Cardiac fibroblast (primary cell): ENCODE results near the gene TEX54.
"Not testable (repeated sequence)": the region's sequence is repeated elsewhere in the genome, so short reads cannot be mapped to it uniquely, and the experiment has no call there.

Experiments
- DNase-seq, 2 donors: peaks; one replicate each; pipeline versions ENCODE4 v3.0.0 to v3.0.0-alpha.2; 2010; ENCODE audit warnings: low read depth in 2 of 2
- H3K4me3 ChIP-seq, 2 donors: replicated peaks in 1 of 2; 1 replicate in 1 of 2; 2 replicates in 1 of 2; pipeline ENCODE4 v1.5.1; 2011; ENCODE audit warnings: low read depth in 2 of 2, low read length in 2 of 2, mild to moderate bottlenecking in 2 of 2, moderate library complexity in 1 of 2
- CTCF ChIP-seq: IDR thresholded peaks from one replicate; pipeline ENCODE4 v1.5.1; 2011; ENCODE audit warnings: low read depth, mild to moderate bottlenecking, low read length, inconsistent platforms

The TEX54 gene

DNA sequence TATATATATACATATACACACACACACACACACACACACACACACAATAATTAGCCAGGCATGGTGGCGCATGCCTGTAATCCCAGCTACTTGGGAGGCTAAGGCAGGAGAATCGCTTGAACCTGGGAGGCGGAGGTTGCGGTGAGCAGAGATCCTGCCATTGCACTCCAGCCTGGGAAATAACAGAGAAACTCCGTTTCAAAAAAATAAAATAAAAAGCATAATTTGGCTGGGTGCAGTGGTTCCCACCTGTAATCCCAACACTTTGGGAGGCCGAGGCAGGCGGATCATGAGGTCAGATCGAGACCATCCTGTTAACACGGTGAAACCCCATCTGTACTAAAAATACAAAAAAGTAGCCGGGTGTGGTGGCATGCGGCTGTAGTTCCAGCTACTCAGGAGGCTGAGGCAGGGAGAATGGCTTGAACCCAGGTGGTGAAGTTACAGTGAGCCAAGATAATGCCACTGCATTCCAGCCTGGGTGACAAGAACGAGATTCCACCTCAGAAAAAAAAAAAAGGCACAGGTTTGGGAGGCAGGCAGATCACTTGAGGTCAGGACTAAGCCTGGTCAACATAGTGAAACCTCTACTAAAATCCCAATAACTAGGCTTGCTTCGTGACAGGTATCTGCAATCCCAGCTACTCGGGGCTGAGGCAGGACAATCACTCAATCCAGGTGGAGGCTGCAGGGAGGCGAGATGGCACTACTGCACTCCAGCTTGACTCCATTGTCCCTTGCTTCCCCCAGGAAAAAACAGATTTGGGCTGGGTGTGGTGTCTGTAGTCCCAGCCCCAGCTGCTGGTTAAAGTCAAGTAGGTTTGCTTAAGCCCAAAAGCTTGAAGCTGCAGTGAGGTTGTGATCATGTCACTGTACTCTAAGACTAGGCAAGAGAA lies 18.5 kb upstream of the TEX54 start:
- no peak for TF ChIP-seq CTCF
- no peak for DNase-seq
- H3K4me3 ChIP-seq: no peak overlapping the region

DNA sequence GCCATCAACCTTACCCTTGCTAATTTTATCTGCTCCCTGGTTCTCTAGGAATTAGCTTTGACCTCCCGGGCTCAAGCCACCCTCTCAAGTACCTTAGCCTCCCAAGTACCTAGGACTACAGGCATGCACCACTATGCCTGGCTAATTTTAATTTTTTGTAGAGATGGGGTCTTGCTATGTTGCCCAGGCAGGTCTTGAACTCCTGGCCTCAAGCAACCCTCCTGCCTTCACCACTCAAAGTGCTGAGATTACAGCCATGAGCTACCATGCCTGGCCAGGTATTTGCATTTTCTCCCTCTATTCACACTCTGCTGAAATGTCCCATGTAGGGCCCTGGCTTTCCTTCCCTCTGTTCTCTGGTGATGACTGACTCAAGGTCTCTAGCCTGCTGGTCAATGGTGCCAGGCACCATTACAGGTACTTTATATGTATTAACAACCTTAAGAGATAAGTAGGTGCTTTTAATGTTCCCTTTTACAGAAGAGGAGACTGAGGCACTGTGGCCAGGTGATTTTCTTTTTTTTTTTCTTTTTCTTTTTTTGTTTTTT lies 15.2 kb upstream of the TEX54 start:
- no peak overlapping the region for H3K4me3 ChIP-seq
- TF ChIP-seq CTCF: no peak
- DNase-seq: no peak

GRCh38 chr11:62846177-62846576 lies 13.5 kb upstream of the TEX54 start:
- no peak for DNase-seq
- H3K4me3 ChIP-seq: no peak overlapping the region
- TF ChIP-seq CTCF: no peak

DNA sequence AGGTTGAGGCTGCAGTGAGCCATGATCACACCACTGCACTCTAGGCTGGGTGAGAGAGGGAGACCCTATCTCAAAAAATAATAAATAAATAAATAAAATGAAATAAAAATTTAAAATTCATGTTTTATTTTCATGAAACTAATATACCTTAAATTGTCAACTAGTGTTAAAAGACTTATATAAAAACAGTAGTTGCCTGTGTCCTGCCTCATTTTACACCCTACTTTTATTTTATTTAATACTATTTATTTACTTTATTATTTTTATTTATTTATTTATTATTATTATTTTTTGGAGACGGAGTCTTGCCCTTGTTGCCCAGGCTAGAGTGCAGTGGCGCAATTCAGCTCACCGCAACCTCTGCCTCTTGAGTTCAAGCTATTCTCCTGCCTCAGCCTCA lies 11.5 kb upstream of the TEX54 start:
- no peak overlapping the region for H3K4me3 ChIP-seq
- no peak for DNase-seq
- TF ChIP-seq CTCF: no peak

- no peak overlapping the region for H3K4me3 ChIP-seq
- DNase-seq: no peak
- no peak for TF ChIP-seq CTCF
These were observed 10.8 kb upstream of the TEX54 start for GRCh38 chr11:62843466-62843865.

DNA sequence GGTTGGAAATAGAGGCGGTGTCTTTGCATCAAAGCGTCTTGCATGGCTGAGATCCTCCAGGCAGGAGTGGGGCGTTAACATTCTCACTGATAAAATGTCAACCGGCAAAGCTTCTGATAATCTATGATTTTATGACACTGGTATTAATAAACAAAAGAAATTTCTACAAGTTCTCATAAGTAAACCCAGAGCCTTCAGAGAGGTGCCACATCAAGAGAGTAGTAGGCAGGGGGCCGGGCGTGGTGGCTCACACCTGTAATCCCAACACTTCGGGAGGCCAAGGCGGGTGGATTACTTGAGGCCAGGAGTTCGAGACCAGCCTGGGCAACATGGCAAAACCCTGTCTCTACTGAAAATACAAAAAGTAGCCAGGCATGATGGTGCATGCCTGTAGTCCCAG lies 10.2 kb upstream of the TEX54 start:
- not testable (repeated sequence) for H3K4me3 ChIP-seq, DNase-seq

DNA sequence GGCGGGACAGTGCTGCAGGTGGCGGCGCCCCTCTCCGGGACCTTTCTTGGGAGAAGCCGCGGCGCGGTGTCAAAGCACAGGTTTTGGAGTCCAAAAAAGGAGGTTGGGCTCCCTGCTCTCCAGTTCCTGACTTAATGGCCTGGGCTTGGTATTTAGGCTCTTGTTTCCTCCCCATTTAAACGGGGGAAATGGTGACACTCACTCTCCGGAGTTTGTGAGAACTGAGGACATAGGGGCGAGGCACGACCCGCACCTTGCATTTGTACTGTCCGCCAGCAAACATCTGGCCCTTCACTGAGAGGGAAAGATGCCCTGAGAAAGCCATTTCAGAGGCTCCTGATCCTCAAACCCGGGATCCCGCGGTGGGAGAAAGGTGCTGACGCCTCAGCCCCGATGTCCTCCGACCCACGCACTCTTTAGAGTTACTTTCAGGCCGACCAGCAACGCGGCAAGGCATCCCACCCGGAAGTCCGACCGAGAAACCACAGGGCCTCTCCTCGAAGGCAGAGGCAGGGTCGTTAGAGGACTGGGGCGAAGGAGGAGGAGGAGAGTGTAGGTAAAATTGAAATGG lies 9.6 kb upstream of the TEX54 start:
- TF ChIP-seq CTCF: no peak
- peak overlapping the region; percentile 26 to 29 for H3K4me3 ChIP-seq
- peak in 1 of 2 donors; percentile 26 for DNase-seq
